ENCODE results near the gene RSBN1L. TPM values are rescaled to one million over a fixed set of nuclear protein-coding genes. Genes with fewer than 3 reads are reported as not detected.

Gene RSBN1L
- total and polyA plus RNA-seq, 2 of the 8 experiments (the other 6 are each of a cell fraction or from before 2014, with no cell fraction given): 4.1 to 22.1 TPM

DNA sequence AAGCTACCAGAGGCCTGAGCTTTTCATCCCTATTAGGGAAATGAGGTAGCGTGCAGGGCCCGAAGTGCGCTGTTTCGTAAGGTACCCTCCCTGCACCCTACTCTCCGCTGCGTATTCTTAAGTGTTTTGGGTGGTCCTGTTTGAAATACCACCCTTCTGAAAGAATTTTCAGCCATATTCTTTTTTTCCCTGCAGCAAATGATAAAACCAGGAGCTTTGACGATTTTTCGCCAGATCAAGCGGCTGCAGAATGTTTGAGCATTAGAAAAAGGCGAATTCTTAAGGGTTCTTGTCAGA, 1.2 kb downstream of the RSBN1L start (continued):
- TF ChIP-seq, protein P1, sequence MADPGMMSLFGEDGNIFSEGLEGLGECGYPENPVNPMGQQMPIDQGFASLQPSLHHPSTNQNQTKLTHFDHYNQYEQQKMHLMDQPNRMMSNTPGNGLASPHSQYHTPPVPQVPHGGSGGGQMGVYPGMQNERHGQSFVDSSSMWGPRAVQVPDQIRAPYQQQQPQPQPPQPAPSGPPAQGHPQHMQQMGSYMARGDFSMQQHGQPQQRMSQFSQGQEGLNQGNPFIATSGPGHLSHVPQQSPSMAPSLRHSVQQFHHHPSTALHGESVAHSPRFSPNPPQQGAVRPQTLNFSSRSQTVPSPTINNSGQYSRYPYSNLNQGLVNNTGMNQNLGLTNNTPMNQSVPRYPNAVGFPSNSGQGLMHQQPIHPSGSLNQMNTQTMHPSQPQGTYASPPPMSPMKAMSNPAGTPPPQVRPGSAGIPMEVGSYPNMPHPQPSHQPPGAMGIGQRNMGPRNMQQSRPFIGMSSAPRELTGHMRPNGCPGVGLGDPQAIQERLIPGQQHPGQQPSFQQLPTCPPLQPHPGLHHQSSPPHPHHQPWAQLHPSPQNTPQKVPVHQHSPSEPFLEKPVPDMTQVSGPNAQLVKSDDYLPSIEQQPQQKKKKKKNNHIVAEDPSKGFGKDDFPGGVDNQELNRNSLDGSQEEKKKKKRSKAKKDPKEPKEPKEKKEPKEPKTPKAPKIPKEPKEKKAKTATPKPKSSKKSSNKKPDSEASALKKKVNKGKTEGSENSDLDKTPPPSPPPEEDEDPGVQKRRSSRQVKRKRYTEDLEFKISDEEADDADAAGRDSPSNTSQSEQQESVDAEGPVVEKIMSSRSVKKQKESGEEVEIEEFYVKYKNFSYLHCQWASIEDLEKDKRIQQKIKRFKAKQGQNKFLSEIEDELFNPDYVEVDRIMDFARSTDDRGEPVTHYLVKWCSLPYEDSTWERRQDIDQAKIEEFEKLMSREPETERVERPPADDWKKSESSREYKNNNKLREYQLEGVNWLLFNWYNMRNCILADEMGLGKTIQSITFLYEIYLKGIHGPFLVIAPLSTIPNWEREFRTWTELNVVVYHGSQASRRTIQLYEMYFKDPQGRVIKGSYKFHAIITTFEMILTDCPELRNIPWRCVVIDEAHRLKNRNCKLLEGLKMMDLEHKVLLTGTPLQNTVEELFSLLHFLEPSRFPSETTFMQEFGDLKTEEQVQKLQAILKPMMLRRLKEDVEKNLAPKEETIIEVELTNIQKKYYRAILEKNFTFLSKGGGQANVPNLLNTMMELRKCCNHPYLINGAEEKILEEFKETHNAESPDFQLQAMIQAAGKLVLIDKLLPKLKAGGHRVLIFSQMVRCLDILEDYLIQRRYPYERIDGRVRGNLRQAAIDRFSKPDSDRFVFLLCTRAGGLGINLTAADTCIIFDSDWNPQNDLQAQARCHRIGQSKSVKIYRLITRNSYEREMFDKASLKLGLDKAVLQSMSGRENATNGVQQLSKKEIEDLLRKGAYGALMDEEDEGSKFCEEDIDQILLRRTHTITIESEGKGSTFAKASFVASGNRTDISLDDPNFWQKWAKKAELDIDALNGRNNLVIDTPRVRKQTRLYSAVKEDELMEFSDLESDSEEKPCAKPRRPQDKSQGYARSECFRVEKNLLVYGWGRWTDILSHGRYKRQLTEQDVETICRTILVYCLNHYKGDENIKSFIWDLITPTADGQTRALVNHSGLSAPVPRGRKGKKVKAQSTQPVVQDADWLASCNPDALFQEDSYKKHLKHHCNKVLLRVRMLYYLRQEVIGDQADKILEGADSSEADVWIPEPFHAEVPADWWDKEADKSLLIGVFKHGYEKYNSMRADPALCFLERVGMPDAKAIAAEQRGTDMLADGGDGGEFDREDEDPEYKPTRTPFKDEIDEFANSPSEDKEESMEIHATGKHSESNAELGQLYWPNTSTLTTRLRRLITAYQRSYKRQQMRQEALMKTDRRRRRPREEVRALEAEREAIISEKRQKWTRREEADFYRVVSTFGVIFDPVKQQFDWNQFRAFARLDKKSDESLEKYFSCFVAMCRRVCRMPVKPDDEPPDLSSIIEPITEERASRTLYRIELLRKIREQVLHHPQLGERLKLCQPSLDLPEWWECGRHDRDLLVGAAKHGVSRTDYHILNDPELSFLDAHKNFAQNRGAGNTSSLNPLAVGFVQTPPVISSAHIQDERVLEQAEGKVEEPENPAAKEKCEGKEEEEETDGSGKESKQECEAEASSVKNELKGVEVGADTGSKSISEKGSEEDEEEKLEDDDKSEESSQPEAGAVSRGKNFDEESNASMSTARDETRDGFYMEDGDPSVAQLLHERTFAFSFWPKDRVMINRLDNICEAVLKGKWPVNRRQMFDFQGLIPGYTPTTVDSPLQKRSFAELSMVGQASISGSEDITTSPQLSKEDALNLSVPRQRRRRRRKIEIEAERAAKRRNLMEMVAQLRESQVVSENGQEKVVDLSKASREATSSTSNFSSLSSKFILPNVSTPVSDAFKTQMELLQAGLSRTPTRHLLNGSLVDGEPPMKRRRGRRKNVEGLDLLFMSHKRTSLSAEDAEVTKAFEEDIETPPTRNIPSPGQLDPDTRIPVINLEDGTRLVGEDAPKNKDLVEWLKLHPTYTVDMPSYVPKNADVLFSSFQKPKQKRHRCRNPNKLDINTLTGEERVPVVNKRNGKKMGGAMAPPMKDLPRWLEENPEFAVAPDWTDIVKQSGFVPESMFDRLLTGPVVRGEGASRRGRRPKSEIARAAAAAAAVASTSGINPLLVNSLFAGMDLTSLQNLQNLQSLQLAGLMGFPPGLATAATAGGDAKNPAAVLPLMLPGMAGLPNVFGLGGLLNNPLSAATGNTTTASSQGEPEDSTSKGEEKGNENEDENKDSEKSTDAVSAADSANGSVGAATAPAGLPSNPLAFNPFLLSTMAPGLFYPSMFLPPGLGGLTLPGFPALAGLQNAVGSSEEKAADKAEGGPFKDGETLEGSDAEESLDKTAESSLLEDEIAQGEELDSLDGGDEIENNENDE (IDR thresholded peaks at IDR 0.05; ENCODE audit: insufficient replicate concordance, low read length): no peak

Measured in H1 (cell line).